ENCODE measurements around the gene FTCDNL1.

DNA sequence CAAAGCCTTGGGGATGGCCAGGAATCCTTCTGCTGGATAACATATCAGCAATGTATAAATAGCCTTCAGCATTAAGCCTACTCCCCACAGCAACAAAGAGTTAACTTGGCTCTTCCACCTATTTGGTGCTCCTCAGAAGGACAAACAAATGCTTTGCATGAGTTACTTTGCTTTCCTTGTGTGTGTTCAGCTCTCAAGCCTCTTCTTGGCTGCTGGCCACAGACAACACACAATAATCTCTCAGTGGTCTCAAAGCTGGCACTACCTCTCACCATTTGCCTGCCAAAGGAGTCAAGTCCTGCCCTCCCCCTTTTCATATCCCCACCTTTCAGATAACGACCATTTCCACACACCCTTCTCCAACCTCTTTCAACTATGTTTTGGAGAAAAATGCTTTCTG, 17.5 kb downstream of the FTCDNL1 start:
- TF ChIP-seq, protein P1, sequence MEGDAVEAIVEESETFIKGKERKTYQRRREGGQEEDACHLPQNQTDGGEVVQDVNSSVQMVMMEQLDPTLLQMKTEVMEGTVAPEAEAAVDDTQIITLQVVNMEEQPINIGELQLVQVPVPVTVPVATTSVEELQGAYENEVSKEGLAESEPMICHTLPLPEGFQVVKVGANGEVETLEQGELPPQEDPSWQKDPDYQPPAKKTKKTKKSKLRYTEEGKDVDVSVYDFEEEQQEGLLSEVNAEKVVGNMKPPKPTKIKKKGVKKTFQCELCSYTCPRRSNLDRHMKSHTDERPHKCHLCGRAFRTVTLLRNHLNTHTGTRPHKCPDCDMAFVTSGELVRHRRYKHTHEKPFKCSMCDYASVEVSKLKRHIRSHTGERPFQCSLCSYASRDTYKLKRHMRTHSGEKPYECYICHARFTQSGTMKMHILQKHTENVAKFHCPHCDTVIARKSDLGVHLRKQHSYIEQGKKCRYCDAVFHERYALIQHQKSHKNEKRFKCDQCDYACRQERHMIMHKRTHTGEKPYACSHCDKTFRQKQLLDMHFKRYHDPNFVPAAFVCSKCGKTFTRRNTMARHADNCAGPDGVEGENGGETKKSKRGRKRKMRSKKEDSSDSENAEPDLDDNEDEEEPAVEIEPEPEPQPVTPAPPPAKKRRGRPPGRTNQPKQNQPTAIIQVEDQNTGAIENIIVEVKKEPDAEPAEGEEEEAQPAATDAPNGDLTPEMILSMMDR (IDR thresholded peaks at IDR 0.05; ENCODE audit: poor library complexity), result no peak
- TF ChIP-seq EZH2 (IDR thresholded peaks at IDR 0.05; ENCODE audit: borderline replicate concordance) (no peak), EZH2phosphoT487 (IDR thresholded peaks at IDR 0.05; ENCODE audit: low read depth, severe bottlenecking, unreplicated experiment) (no peak)

All from hepatocyte (in vitro differentiated cells).